SK-N-SH (cell line): ENCODE data around the gene THAP7. TPM values are rescaled to one million over a fixed set of nuclear protein-coding genes. Genes with fewer than 3 reads are reported as not detected.

Experiments used
- CTCF ChIA-PET: fragments of 300-600, 350-600 bp; formaldehyde crosslinking; extraction: SDS; loops from one replicate; lab custom pipeline; 2021; lab: Yijun Ruan, JAX
- POLR2A ChIA-PET: fragments of 350-600 bp; sonication (Branson Sonifier 250); formaldehyde crosslinking; extraction: SDS; loops from one replicate; lab custom pipeline; 2020; ENCODE audit warnings: antibody characterized with exemption, inconsistent platforms; lab: Yijun Ruan, JAX
- DNase-seq: peaks from one replicate; pipeline ENCODE4 v3.0.0; 2012
- H2AFZ ChIP-seq: fragments of 200-600 bp; sonication (generic); 2 replicates; pipeline ENCODE4 v1.8.1; 2016; ENCODE audit warnings: antibody characterized with exemption, mild to moderate bottlenecking, low read depth
- H3F3A ChIP-seq: fragments of 200-600 bp; sonication (generic); replicated peaks from 2 replicates; pipeline ENCODE3; 2016; ENCODE audit warnings: antibody characterized with exemption, mild to moderate bottlenecking; ENCODE audit not compliant: insufficient read depth
- H3K27ac ChIP-seq, 2 experiments: fragments of 200-500 bp in 1 of 2; fragments of 200-600 bp in 1 of 2; sonication (Bioruptor generic) in 1 of 2; sonication (generic), shearing (Covaris generic) in 1 of 2; 2 replicates each; pipeline versions ENCODE4 v1.5.1 to v1.6.1; 2014 to 2016; ENCODE audit warnings: low read depth in 2 of 2, inconsistent platforms in 1 of 2, low read length in 1 of 2, mild to moderate bottlenecking in 1 of 2, mixed read lengths in 1 of 2
- H3K27me3 ChIP-seq: fragments of 200-600 bp; sonication (generic), shearing (Covaris generic); 2 replicates; pipeline ENCODE4 v1.6.1; 2016; ENCODE audit warnings: mixed run types; ENCODE audit not compliant: insufficient read depth
- H3K36me3 ChIP-seq, 2 experiments: fragments of 200-500 bp in 1 of 2; fragments of 200-600 bp in 1 of 2; sonication (Bioruptor generic) in 1 of 2; sonication (generic) in 1 of 2; replicated peaks in 1 of 2; 2 replicates each; pipeline versions ENCODE3 to v1.5.1; 2014 to 2016; ENCODE audit warnings: low read length in 1 of 2, mild to moderate bottlenecking in 1 of 2; ENCODE audit not compliant: insufficient read depth in 2 of 2, control insufficient read depth in 1 of 2
- H3K4me1 ChIP-seq, 2 experiments: fragments of 200-500 bp in 1 of 2; fragments of 200-600 bp in 1 of 2; sonication (Bioruptor generic) in 1 of 2; sonication (generic), shearing (Covaris generic) in 1 of 2; 2 replicates each; pipeline versions ENCODE4 v1.5.1 to v1.6.1; 2014 to 2016; ENCODE audit warnings: low read depth in 1 of 2, low read length in 1 of 2, mixed run types in 1 of 2; ENCODE audit not compliant: insufficient read depth in 2 of 2, control insufficient read depth in 1 of 2
- H3K4me2 ChIP-seq: fragments of 200-600 bp; sonication (generic), shearing (Covaris generic); 2 replicates; pipeline ENCODE4 v1.6.1; 2017; ENCODE audit warnings: mixed run types
- H3K4me3 ChIP-seq, 2 experiments: fragments of 200-500 bp in 1 of 2; fragments of 200-600 bp in 1 of 2; sonication (Bioruptor generic) in 1 of 2; sonication (generic), shearing (Covaris generic) in 1 of 2; 2 replicates each; pipeline versions ENCODE4 v1.5.1 to v1.8.1; 2014 to 2016; ENCODE audit warnings: low read depth in 2 of 2, inconsistent platforms in 1 of 2, low read length in 1 of 2, mild to moderate bottlenecking in 1 of 2, mixed read lengths in 1 of 2, moderate library complexity in 1 of 2
- H3K79me2 ChIP-seq: fragments of 200-600 bp; sonication (generic); 2 replicates; pipeline ENCODE4 v1.8.1; 2017; ENCODE audit warnings: mild to moderate bottlenecking; ENCODE audit not compliant: insufficient read depth
- H3K9ac ChIP-seq: fragments of 200-600 bp; sonication (generic); 2 replicates; pipeline ENCODE4 v1.6.1; 2017; ENCODE audit warnings: mixed run types
- H3K9me2 ChIP-seq: fragments of 200-600 bp; sonication (generic); 2 replicates; pipeline ENCODE4 v1.6.1; 2017; ENCODE audit warnings: mixed run types
- H3K9me3 ChIP-seq: fragments of 200-600 bp; sonication (generic); 2 replicates; pipeline ENCODE4 v1.6.1; 2017; ENCODE audit warnings: mixed run types, mild to moderate bottlenecking, moderate library complexity
- H4K20me1 ChIP-seq: fragments of 200-600 bp; sonication (generic); 2 replicates; pipeline ENCODE4 v1.6.1; 2017; ENCODE audit warnings: mild to moderate bottlenecking, mixed run types; ENCODE audit not compliant: insufficient read depth
- CHD2 ChIP-seq: fragments of 150-350 bp; IDR thresholded peaks from 2 replicates; pipeline ENCODE4 v1.6.1; 2018; ENCODE audit warnings: low read length; ENCODE audit not compliant: partially characterized antibody
- CTCF ChIP-seq: fragments of 200-600 bp; sonication (generic); IDR thresholded peaks from 2 replicates; pipeline ENCODE4 v1.6.1; 2017; ENCODE audit warnings: antibody characterized with exemption, mild to moderate bottlenecking, moderate library complexity
- EP300 ChIP-seq, 2 experiments: IDR thresholded peaks; 2 replicates each; pipeline versions ENCODE4 v1.4.0 to v1.6.1; 2012; ENCODE audit warnings: borderline replicate concordance in 1 of 2, low read depth in 1 of 2, low read length in 1 of 2
- EZH2phosphoT487 ChIP-seq: fragments of 200-600 bp; sonication (generic); IDR thresholded peaks from 2 replicates; pipeline ENCODE4 v1.6.1; 2017; ENCODE audit warnings: low read depth, mixed run types, mild to moderate bottlenecking, antibody characterized with exemption, moderate library complexity, borderline replicate concordance
- FOXJ3 ChIP-seq: sonication (generic); formaldehyde crosslinking; IDR thresholded peaks from 2 replicates; pipeline ENCODE4 v1.5.1; 2020; ENCODE audit warnings: mild to moderate bottlenecking, missing genetic modification reagents
- FOXM1 ChIP-seq: IDR thresholded peaks from 2 replicates; pipeline ENCODE4 v1.4.0; 2012; ENCODE audit warnings: low read depth, mild to moderate bottlenecking
- GABPA ChIP-seq: IDR thresholded peaks from 2 replicates; pipeline ENCODE4 v1.4.0; 2012; ENCODE audit warnings: low read depth, mild to moderate bottlenecking
- GATA2 ChIP-seq: sonication (generic); formaldehyde crosslinking; IDR thresholded peaks from 2 replicates; pipeline ENCODE4 v1.5.0; 2020; ENCODE audit warnings: mild to moderate bottlenecking, missing genetic modification reagents
- MXI1 ChIP-seq: IDR thresholded peaks from 2 replicates; pipeline ENCODE4 v1.6.1; 2012; ENCODE audit warnings: mild to moderate bottlenecking, low read depth, low read length, improper control_type of control experiment
- NRF1 ChIP-seq: IDR thresholded peaks from 2 replicates; pipeline ENCODE4 v1.6.1; 2012; ENCODE audit warnings: low read depth, mild to moderate bottlenecking, low read length
- PBX3 ChIP-seq: IDR thresholded peaks from 2 replicates; pipeline ENCODE4; 2012
- POLR2AphosphoS5 ChIP-seq: IDR thresholded peaks from 2 replicates; pipeline ENCODE4 v1.6.1; 2012; ENCODE audit warnings: low read depth, low read length
- RAD21 ChIP-seq: IDR thresholded peaks from 2 replicates; pipeline ENCODE4 v1.6.1; 2012; ENCODE audit warnings: mild to moderate bottlenecking, low read length
- RCOR1 ChIP-seq: fragments of 150-350 bp; IDR thresholded peaks from 2 replicates; pipeline ENCODE4 v1.6.1; 2017; ENCODE audit warnings: antibody characterized with exemption, low read length
- REST ChIP-seq: IDR thresholded peaks from 2 replicates; pipeline ENCODE4 v1.6.1; 2012; ENCODE audit warnings: mild to moderate bottlenecking, low read depth, low read length, moderate library complexity
- RXRA ChIP-seq: IDR thresholded peaks from 2 replicates; pipeline ENCODE4 v1.4.0; 2012; ENCODE audit warnings: low read depth, mild to moderate bottlenecking, borderline replicate concordance
- SIN3A ChIP-seq: IDR thresholded peaks from 2 replicates; pipeline ENCODE4 v1.6.1; 2012; ENCODE audit warnings: low read depth, mild to moderate bottlenecking, low read length, moderate library complexity, borderline replicate concordance
- TEAD4 ChIP-seq: IDR thresholded peaks from 2 replicates; pipeline ENCODE4 v1.4.0; 2012; ENCODE audit warnings: mild to moderate bottlenecking, borderline replicate concordance; ENCODE audit not compliant: insufficient read depth
- ZBTB33 ChIP-seq: IDR thresholded peaks from 2 replicates; pipeline ENCODE4 v1.4.0; 2012; ENCODE audit warnings: low read depth, borderline replicate concordance
- WGBS: methylation state at CpG from one replicate; pipeline ENCODE4 v1.1.6; 2017; ENCODE audit warnings: low lambda C conversion rate; 5-methylcytosine and 5-hydroxymethylcytosine counted together
- polyA plus RNA-seq, 3 experiments: library from polyadenylated mRNA; depleted of rRNA; stranded (reverse); fragments of >200 nt; gene quantifications; 2 replicates each; pipeline ENCODE4 v1.2.3, GENCODE V29; 2012

Gene THAP7
- polyA plus RNA-seq, 1 of the 3 experiments (the other 2 are of a cell fraction), result 32.0 TPM

- no peak for TF ChIP-seq EZH2phosphoT487
- no peak for TF ChIP-seq MXI1
- no peak for TF ChIP-seq CTCF
- TF ChIP-seq GABPA, result no peak
- no peak for TF ChIP-seq RCOR1
- no peak for TF ChIP-seq NRF1
- no peak for TF ChIP-seq EP300 (IDR thresholded peaks at IDR 0.05; ENCODE audit: borderline replicate concordance in 1 of 2, low read depth in 1 of 2, low read length in 1 of 2)
- no peak for TF ChIP-seq SIN3A
- TF ChIP-seq POLR2AphosphoS5, result no peak
- TF ChIP-seq GATA2, result no peak
- no peak for TF ChIP-seq PBX3
- TF ChIP-seq RAD21, result no peak
- no peak for TF ChIP-seq FOXJ3 (CRISPR knock-in tag)
- no peak for TF ChIP-seq CHD2
- TF ChIP-seq TEAD4, result no peak
- no peak for TF ChIP-seq REST
- no peak for TF ChIP-seq ZBTB33
- no peak for TF ChIP-seq FOXM1
- TF ChIP-seq RXRA, result no peak
- no peak overlapping the region for H3K9ac ChIP-seq
- no peak overlapping the region for H3K27ac ChIP-seq
- no peaks in the 10 kb centered on the region for H3K27me3 ChIP-seq
- H2AFZ ChIP-seq, result no peak overlapping the region
- DNase-seq, result no peak
- H3K9me3 ChIP-seq, result no peaks in the 10 kb centered on the region
- H3K36me3 ChIP-seq, result peaks cover 28 to 43% of the 10 kb centered on the region in 2 experiments
- POLR2A ChIA-PET, result no interaction called here
- peaks cover 38% of the 10 kb centered on the region for H3K79me2 ChIP-seq
- 99% methylated on average over 8 of the region's 8 CpGs for WGBS
- no peak overlapping the region for H3K4me3 ChIP-seq
- no peak overlapping the region for H3K4me2 ChIP-seq
- H3F3A ChIP-seq, result peaks cover 4% of the 10 kb centered on the region
- no peaks in the 10 kb centered on the region for H3K9me2 ChIP-seq
- no peaks in the 10 kb centered on the region for H3K4me1 ChIP-seq
- H4K20me1 ChIP-seq, result peaks cover 33% of the 10 kb centered on the region
- CTCF ChIA-PET, result interaction anchor here (1.1 to 4.0 kb wide), 6 partner anchors 8 to 68 kb away, joined by 3 to 26 read pairs (median 4); partner anchors contain the start of genes CRKL and LZTR1
Observed at GRCh38 chr22:20953668-20954500, 48.0 kb downstream of the THAP7 start.
